ENCODE results near the gene PAF1.

DNA sequence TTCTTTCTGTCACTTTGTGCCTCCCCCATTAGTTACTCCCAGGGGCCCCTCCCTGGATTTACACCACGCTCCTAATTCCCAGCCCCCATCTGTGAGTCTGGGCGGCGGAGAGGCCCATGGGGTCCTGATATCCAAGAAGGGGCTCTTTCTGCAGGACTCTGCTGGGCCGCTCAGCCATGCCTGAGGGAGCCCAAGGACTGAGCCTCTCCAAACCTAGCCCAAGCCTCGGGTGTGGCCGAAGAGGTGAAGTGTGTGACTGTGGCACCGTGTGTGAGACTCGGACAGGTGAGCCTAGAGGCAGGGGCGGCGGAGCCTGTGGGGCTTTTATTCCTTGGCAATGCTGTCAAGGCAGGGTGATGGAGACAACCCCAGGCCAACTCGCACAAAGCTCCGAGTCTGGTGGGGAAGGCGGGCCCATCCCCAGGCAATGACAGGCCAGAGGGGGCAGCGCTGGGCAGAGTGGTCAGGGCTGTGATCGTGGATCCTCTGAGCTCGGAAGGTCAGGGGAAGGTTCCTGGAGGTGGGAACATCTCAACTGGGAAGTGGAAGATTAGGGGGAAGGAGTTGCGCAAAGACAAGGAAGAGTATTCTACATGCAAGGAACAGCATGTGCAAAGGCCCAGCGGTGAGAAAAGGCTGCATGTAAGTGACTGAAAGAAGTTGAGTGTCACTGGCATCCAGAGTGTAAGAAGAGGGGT is 23.2 kb upstream of the PAF1 start:
- no peak for TF ChIP-seq EP300 (IDR thresholded peaks at IDR 0.05; ENCODE audit: borderline replicate concordance)
- TF ChIP-seq CEBPB (IDR thresholded peaks at IDR 0.05): no peak
- no peak for TF ChIP-seq TAF1 (IDR thresholded peaks at IDR 0.05; ENCODE audit: low read depth)
- TF ChIP-seq, protein P1, sequence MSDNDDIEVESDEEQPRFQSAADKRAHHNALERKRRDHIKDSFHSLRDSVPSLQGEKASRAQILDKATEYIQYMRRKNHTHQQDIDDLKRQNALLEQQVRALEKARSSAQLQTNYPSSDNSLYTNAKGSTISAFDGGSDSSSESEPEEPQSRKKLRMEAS (IDR thresholded peaks at IDR 0.05): no peak

Measured in Ishikawa (cell line).